GM19043 (cell line): ENCODE measurements around the gene TMCO4.
"Not testable (repeated sequence)": the region's sequence is repeated elsewhere in the genome, so short reads cannot be mapped to it uniquely, and the experiment has no call there.

Experiments
- ATAC-seq: cut with Tn5 transposase; IDR thresholded peaks from one replicate; pipeline ENCODE4 v1.9.1; 2021; ENCODE audit warnings: low read depth; ENCODE audit not compliant: unreplicated experiment

TMCO4 gene

GRCh38 chr1:19814244-19814661, 14.5 kb upstream of the TMCO4 start:
- ATAC-seq = no peak

GRCh38 chr1:19813643-19813960, 13.9 kb upstream of the TMCO4 start:
- no peak for ATAC-seq

GRCh38 chr1:19812875-19813642, 13.3 kb upstream of the TMCO4 start:
- ATAC-seq = no peak

- no peak for ATAC-seq
Measured at GRCh38 chr1:19811206-19811851, 11.6 kb upstream of the TMCO4 start.

GRCh38 chr1:19809044-19809750, 9.5 kb upstream of the TMCO4 start:
- ATAC-seq = no peak

GRCh38 chr1:19808351-19808750, 8.6 kb upstream of the TMCO4 start:
- ATAC-seq = no peak

GRCh38 chr1:19804831-19805251, 5.1 kb upstream of the TMCO4 start:
- no peak for ATAC-seq

- ATAC-seq = no peak
Measured at GRCh38 chr1:19802269-19802668, 2.6 kb upstream of the TMCO4 start.

GRCh38 chr1:19800076-19800804, 524 bp upstream of the TMCO4 start:
- ATAC-seq = no peak

- ATAC-seq = no peak
Measured at GRCh38 chr1:19798486-19799229, 1.1 kb downstream of the TMCO4 start.

- no peak for ATAC-seq
Measured at GRCh38 chr1:19797827-19798226, 1.9 kb downstream of the TMCO4 start.

- ATAC-seq = no peak
Measured at GRCh38 chr1:19794583-19794982, 5.1 kb downstream of the TMCO4 start.

GRCh38 chr1:19793360-19794046, 6.2 kb downstream of the TMCO4 start:
- no peak for ATAC-seq

- no peak for ATAC-seq
Measured at GRCh38 chr1:19792237-19793002, 7.3 kb downstream of the TMCO4 start.

- ATAC-seq = not testable (repeated sequence)
Measured at GRCh38 chr1:19790061-19790975, 9.4 kb downstream of the TMCO4 start.

GRCh38 chr1:19786988-19787423, 12.7 kb downstream of the TMCO4 start:
- ATAC-seq = no peak

- ATAC-seq = no peak
Measured at GRCh38 chr1:19785660-19786059, 14.1 kb downstream of the TMCO4 start.
